HG03097 (cell line): ENCODE results near the gene ASCL3.
"Not testable (repeated sequence)": the region's sequence is repeated elsewhere in the genome, so short reads cannot be mapped to it uniquely, and the experiment has no call there.

Experiments
- ATAC-seq: cut with Tn5 transposase; IDR thresholded peaks from one replicate; pipeline ENCODE4 v1.9.1; 2021; ENCODE audit not compliant: unreplicated experiment, low FRiP score

The ASCL3 gene

GRCh38 chr11:8942518-8943066 lies at the start of gene ASCL3:
ASCL3 (minus strand) TSS chr11:8943016; CDS start chr11:8938161, 4,855 bp downstream.
- no peak for ATAC-seq

DNA sequence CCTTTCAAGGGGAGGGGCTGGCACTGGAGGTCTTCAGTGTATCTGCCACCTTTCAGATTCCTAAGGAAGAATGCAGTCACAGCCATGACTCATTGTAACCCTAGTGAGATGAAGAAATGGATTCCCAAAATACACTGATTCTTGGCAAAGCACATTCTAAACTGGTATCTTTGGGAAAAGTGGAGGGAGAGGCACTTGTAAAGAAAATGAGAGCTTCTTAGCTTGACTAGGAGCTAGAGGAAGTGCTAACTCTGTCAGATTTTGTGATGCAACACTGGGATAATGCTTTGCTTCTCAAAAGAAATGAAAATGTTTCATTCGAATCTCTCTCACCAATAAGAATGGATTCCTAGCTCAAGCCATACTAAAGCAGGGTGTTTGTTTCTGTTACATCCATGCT lies 46.6 kb upstream of the ASCL3 start:
- ATAC-seq, result no peak

GRCh38 chr11:8988329-8989234 lies 45.8 kb upstream of the ASCL3 start:
- ATAC-seq, result no peak

DNA sequence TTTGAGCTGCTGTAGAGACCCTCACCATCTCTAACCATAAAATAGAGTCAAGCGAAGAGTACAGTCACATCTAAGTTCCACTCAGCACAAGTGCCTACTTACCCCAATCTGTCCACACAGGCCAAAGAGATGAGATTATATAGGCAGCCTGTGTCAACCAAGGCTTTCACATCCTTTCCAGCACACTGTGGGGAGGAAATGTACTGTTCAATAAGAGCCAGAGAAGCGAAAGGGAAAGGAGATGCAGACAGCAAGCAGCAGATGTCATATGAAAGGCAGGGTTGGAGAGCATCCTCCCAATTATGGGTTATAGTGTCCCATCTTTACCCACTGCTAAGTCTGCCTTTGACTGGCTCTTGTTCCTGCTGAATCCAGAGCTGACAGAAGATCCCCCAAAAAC lies 44.6 kb upstream of the ASCL3 start:
- ATAC-seq, result no peak

DNA sequence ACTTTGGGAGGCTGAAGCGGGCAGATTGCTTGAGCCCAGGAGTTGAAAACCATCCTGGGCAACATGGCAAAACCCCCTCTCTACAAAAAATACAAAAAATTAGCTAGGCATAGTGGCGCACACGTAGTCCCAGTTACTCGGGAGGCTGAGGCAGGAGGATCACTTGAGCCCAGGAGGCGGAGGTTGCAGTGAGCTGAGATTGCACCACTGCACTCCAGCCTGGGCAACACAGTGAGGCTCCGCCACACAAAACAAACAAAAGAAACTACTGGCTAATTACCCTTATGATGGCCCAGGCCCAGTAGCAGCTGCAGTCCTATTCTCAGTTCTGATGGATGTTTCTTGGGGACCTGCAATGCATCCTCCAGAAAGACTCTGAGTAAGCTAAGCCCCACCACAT lies 44.0 kb upstream of the ASCL3 start:
- ATAC-seq, result not testable (repeated sequence)

DNA sequence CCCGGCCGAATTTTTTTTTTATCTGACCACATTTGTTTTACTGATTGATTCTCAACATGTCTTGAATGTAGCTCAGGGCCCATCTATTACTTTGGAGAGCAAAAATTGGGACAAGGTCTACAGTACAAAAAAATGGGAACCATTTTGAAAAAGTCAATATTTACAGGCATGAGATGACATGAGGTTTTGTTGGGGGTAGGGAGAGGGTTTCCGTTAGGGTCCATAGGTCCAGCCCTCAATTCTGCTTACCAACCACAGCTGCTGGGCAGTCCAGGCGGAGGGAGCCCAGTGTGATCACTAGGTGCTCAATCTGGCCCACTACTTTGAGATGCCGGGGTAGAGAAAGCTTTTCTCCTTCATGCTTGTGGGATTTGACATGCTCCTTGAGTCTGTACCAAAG lies 42.6 kb upstream of the ASCL3 start:
- ATAC-seq, result no peak

GRCh38 chr11:8983552-8983951 lies 40.7 kb upstream of the ASCL3 start:
- no peak for ATAC-seq

GRCh38 chr11:8980485-8980884 lies 37.7 kb upstream of the ASCL3 start:
- ATAC-seq, result no peak

DNA sequence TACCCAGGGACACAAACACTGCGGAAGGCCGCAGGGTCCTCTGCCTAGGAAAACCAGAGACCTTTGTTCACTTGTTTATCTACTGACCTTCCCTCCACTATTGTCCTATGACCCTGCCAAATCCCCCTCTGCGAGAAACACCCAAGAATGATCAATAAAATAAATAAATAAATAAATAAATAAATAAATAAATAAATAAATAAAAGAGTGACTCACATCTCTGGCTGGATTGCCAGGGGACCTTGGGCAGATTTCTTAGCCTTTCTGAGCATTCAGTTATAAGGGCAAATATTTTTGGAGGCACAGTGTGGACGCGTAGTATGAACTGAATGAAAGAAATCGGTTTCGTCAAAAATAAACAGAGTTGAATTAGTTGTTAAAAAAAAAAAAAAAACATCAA lies 36.5 kb upstream of the ASCL3 start:
- not testable (repeated sequence) for ATAC-seq

DNA sequence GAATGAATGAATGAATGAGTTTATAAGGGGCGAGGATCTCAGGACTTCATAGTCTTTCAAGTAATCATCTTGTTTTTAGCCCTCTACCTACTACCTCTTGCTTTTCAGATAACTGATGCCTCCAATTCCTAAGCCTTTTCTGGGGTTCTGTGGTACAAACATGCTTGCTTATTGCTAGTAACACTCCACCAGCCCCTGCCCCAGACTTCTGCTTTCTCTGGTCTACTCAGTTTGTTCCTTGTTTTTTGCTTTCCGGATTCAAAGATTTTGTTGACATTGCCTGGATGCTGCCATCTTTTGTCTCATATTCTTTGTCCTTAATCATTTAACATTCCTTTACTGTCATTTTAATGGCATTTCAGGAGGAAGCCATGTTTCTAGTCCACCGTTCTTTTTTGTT lies 30.3 kb upstream of the ASCL3 start:
- ATAC-seq, result no peak

- no peak for ATAC-seq
Observed at GRCh38 chr11:8971924-8972316, 29.1 kb upstream of the ASCL3 start.

DNA sequence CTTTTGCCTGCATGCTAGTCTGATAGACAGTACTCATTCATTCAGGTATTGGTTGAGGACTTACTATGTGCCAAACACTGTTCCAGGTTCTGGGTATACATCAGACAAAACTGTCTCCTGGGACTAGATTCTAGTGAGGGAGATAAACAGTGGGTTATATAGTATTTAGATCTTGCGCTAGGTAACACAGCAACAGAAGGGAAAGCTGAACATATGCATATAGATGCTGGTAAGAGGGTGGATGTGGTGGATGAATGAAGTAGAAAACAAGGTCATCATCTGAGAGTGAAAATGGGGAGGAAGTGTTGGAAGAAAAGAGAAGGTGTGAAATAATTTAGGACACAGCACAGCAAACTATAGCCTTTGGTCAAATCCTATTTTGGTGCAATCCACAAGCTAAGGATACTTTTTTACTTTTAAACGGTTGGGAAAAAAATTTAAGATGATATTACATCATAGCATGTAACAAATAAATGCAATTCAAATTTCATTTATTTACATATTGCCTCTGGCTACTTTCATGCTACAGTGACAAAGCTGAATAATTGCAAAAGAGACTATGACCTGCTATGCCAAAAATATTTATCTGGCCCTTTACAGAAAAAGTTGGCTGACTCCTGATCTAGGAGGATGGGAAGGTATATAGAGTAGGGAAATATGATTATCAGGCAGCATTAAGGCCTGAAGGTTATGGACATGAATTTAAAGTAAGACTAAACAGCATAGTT lies 28.5 kb upstream of the ASCL3 start:
- ATAC-seq, result no peak

DNA sequence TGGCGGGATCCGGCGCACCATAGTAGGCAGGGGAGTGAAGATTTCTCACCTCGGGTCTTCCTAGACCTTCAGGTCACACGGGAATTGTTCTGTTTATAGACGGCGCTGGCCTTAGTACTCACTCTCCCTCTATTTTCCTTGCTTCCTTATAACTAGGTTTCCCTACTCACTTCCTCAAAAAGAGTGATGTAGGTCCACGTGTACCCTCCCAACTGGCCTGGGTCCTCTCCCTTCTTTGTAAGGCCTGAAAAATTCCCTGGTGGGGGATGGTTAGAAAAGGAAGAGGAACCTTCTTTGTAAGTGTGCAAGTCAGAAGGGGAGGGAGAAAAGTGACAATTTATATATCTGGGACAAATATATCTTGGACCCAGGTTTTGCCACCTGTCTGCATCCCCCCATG lies 24.4 kb upstream of the ASCL3 start:
- ATAC-seq, result no peak

DNA sequence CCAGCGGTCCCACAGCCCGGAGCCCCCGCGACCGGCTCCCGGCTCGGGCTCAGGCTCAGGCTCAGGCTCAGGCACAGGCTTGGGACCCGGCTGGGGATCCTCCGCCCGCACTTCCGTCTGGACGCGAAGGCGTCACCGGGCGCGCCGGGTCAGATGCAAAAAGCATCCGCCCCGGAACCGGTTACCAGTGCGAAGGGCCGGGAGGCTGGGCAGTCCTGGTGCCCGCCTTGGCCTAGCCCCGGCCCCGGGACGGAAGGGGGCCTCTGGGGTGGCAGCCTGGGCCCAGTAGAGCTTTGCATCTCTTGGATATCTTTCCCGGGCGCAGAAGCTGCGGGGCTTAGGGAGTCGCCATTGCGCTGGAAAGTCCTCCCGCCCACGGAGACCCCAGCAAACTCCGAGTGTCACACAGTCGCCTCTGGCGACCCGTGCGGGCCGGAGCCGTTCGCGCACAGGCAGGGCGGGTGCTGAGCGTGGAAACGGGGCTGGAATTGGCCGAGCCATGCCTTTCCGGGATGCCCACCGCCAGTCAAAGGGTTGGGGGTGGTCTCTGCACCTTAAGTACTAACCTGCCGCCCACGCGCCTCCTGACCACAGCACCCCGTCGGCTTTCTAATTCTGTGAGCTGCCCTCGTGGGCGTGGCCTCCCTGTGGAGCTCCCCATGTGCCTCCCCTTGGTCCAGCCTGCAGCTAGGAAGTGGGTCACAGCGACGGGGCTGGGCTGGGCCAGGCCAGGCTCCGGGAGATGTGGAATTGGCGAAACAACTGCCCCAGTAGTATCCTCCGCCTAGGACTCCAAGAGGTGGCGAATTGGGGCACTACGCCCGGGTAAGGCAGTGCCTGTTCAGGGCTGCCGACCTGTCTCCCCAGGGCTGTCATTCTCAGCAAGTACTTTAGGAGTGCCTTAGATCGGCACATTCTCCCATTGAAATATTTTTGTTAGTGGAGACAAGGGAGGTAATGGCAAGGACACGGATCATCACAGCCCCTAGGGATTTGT lies 21.8 kb upstream of the ASCL3 start, which contains the start of gene TMEM9B:
TSS of gene TMEM9B (minus strand) at position 119 of the 997 bp plus-strand sequence. CDS start 129 bp downstream, outside the sequence.
- ATAC-seq, result peak; percentile 80

DNA sequence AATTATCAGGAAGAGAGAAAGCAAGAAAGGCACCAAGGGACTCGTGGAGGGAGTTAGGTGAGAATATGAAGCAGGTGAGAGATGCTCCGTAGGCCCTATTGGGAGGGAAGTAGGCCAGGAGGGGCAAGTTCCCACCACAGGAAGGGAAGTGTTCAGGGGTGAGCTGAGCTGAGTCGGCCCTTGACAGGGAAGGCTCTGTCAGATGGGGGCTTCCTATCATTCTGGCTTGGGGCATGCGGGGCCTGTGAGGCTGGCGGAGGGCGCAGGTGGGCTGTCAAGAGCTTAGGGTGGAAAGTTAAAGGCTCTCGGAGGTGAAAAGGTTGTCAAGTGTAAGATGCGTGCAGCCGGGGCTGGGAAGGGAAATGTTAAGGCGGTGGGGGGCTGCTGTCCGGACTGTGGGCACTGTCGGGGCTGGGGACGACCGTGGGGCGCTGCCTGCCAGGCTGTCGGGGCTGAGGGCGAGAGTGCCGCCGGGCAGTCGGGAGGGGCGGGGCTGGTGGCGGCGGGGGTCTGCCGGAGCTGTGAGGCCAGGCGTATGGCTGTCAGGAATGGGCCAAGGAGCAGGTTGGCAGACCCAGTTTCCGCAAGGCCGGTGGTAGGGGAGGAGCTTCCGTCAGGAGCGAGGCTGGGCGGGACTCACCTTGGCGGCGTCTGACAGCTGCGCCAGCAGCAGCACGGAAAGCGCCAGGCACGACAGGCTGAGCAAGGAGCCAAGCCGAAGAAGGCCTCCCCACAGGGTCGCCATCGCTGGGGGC lies 20.9 kb upstream of the ASCL3 start:
- ATAC-seq, result peak; percentile 44

- no peak for ATAC-seq
Observed at GRCh38 chr11:8962841-8963240, 20.0 kb upstream of the ASCL3 start.

GRCh38 chr11:8961401-8961800 lies 18.6 kb upstream of the ASCL3 start:
- ATAC-seq, result no peak

DNA sequence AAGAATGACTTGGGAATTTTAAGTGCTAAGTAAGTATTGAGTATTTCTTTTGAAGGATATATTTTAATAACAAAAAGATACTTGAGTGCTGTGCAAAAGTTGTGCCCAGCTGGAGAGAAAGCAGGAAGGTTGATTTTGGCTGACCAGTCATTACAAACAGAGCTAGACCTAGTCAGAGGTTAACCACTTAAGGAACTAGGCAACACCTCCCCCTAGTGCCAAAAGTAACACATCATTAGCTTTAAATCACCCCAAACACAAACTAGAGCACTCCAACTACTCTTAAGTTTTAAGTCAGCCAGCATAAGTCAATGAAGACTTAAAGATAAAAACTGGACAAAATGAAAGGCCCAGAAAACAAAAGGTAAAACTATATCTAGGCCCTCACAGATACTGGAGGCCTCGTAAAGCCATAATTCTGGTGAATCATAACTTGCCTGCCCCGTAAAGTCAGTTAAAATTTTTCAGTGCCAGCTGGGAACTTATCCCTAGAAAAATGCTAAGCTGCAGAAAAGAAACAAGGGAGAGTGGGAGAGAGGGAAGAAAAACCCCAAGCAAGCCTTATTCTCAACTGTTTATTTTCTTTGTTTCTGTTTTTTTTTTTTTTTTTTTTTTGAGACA lies 16.8 kb upstream of the ASCL3 start:
- peak; percentile 31 for ATAC-seq

DNA sequence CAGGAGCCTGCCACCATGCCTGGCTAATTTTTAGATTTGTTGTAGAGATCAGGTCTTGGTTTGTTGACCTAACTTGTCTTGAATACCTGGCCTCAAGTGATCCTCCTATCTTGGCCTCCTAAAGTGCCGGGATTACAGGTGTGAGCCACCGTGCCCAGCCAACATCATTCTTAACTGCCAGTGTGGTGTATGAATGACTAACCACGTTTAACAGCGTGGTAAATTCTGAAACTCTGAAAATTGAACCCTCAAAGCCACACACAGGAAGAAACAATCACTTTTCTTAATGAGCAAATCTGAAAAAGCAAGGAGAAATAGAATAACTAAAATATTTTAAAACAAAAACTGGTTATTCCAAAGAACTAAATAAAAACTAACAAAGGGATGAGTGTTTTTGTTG lies 14.0 kb upstream of the ASCL3 start:
- no peak for ATAC-seq
